ENCODE results near the gene NUPR1. TPM values are rescaled to one million over a fixed set of nuclear protein-coding genes. Genes with fewer than 3 reads are reported as not detected.

The NUPR1 gene
- total and polyA plus RNA-seq, 2 of the 13 experiments (the other 11 are each of a cell fraction or from before 2014, with no cell fraction given) = 18.0 to 25.6 TPM

GRCh38 chr16:28505489-28506137 is 33.2 kb downstream of the NUPR1 start (continued):
- TF ChIP-seq AHR (CRISPR knock-in tag; IDR thresholded peaks at IDR 0.05) (no peak), TCF7L2 (IDR thresholded peaks at IDR 0.05; ENCODE audit: low read depth, low read length) (no peak), ZNF777 (CRISPR knock-in tag; IDR thresholded peaks at IDR 0.05) (no peak), TIGD3 (CRISPR knock-in tag; IDR thresholded peaks at IDR 0.05; ENCODE audit: borderline replicate concordance) (no peak), SKI (IDR thresholded peaks at IDR 0.05; ENCODE audit: partially characterized antibody) (peak; percentile 58), ZNF282 (IDR thresholded peaks at IDR 0.05; ENCODE audit: partially characterized antibody) (no peak), GPN1 (CRISPR knock-in tag; IDR thresholded peaks at IDR 0.05; ENCODE audit: borderline replicate concordance) (no peak), ZNF660 (CRISPR knock-in tag; IDR thresholded peaks at IDR 0.05; ENCODE audit: borderline replicate concordance, low read depth) (no peak), ZNF33B (CRISPR knock-in tag; IDR thresholded peaks at IDR 0.05) (no peak), ZNF3 (CRISPR knock-in tag; IDR thresholded peaks at IDR 0.05) (no peak), ZBTB37 (CRISPR knock-in tag; IDR thresholded peaks at IDR 0.05) (no peak), ZNF75D (CRISPR knock-in tag; IDR thresholded peaks at IDR 0.05; ENCODE audit: borderline replicate concordance) (no peak), ZNF512 (CRISPR knock-in tag; IDR thresholded peaks at IDR 0.05) (0 out of 2 replicates have a peak, but pooled peaks have one; percentile 40), ZSCAN12 (CRISPR knock-in tag; IDR thresholded peaks at IDR 0.05) (peak; percentile 90; the same call in 1 of the 2 replicates), ZNF775 (CRISPR knock-in tag; IDR thresholded peaks at IDR 0.05; ENCODE audit: borderline replicate concordance) (0 out of 2 replicates have a peak, but pooled peaks have one; percentile 57)
- TF ChIP-seq, protein P1, sequence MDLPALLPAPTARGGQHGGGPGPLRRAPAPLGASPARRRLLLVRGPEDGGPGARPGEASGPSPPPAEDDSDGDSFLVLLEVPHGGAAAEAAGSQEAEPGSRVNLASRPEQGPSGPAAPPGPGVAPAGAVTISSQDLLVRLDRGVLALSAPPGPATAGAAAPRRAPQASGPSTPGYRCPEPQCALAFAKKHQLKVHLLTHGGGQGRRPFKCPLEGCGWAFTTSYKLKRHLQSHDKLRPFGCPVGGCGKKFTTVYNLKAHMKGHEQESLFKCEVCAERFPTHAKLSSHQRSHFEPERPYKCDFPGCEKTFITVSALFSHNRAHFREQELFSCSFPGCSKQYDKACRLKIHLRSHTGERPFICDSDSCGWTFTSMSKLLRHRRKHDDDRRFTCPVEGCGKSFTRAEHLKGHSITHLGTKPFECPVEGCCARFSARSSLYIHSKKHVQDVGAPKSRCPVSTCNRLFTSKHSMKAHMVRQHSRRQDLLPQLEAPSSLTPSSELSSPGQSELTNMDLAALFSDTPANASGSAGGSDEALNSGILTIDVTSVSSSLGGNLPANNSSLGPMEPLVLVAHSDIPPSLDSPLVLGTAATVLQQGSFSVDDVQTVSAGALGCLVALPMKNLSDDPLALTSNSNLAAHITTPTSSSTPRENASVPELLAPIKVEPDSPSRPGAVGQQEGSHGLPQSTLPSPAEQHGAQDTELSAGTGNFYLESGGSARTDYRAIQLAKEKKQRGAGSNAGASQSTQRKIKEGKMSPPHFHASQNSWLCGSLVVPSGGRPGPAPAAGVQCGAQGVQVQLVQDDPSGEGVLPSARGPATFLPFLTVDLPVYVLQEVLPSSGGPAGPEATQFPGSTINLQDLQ (CRISPR knock-in tag; IDR thresholded peaks at IDR 0.05) = no peak
- TF ChIP-seq, protein P2, sequence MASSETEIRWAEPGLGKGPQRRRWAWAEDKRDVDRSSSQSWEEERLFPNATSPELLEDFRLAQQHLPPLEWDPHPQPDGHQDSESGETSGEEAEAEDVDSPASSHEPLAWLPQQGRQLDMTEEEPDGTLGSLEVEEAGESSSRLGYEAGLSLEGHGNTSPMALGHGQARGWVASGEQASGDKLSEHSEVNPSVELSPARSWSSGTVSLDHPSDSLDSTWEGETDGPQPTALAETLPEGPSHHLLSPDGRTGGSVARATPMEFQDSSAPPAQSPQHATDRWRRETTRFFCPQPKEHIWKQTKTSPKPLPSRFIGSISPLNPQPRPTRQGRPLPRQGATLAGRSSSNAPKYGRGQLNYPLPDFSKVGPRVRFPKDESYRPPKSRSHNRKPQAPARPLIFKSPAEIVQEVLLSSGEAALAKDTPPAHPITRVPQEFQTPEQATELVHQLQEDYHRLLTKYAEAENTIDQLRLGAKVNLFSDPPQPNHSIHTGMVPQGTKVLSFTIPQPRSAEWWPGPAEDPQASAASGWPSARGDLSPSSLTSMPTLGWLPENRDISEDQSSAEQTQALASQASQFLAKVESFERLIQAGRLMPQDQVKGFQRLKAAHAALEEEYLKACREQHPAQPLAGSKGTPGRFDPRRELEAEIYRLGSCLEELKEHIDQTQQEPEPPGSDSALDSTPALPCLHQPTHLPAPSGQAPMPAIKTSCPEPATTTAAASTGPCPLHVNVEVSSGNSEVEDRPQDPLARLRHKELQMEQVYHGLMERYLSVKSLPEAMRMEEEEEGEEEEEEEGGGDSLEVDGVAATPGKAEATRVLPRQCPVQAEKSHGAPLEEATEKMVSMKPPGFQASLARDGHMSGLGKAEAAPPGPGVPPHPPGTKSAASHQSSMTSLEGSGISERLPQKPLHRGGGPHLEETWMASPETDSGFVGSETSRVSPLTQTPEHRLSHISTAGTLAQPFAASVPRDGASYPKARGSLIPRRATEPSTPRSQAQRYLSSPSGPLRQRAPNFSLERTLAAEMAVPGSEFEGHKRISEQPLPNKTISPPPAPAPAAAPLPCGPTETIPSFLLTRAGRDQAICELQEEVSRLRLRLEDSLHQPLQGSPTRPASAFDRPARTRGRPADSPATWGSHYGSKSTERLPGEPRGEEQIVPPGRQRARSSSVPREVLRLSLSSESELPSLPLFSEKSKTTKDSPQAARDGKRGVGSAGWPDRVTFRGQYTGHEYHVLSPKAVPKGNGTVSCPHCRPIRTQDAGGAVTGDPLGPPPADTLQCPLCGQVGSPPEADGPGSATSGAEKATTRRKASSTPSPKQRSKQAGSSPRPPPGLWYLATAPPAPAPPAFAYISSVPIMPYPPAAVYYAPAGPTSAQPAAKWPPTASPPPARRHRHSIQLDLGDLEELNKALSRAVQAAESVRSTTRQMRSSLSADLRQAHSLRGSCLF (CRISPR knock-in tag; IDR thresholded peaks at IDR 0.05; ENCODE audit: borderline replicate concordance) = no peak
